ENCODE data around the gene MIOX. TPM values are rescaled to one million over a fixed set of nuclear protein-coding genes. Genes with fewer than 3 reads are reported as not detected.

MIOX gene
- total and polyA plus RNA-seq, 5 donors from 2014 or later = not detected

DNA sequence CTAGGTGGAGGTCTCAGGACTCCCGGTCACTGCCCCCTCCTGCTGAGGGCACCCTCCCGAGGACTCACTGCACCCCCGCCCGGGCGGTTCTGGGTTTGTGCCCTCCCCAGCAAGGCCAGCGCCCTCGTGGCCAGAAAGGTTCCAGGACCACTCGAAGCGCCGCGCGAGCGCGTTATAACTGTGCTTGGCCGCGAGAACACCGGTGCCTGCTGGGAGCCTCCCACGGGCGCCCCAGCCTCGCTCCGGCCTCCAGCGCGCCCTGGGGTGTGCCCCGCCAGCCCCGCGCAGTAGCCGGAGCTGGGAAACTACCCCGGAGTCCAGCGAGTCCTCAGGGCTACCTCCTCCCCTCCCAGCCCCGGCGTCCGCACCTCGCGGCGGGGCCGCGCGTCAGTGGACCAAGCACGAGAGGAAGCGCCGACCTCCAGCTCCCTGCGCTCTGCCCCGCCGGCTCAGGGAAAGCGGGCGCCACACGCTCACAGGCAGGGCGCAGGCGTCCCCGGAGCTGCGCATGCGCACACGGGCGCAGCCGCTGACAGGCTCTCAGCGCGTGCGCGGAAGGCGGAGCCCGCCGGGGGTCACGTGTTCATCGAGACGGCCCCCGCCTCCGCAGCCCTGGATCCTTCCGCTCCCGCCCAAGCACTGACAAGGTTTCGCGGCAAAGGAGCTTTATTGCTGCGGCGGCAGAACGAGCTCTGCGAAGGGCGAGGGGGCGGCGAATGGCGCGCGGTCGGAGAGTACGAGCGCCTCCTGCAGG lies 38.6 kb downstream of the MIOX start, which contains the start of gene SCO2:
SCO2 (minus strand) TSS at position 495 of the 754 bp plus-strand sequence. CDS start 1,187 bp downstream, outside the sequence.
- H3K9me3 Mint-ChIP-seq = no peaks in the 10 kb centered on the region
- peak within 1 kb of the TSS; percentile 96 for H3K27ac ChIP-seq (ENCODE audit: insufficient read depth, low read length, poor library complexity, severe bottlenecking)
- no peaks in the 10 kb centered on the region for H3K27me3 ChIP-seq (ENCODE audit: control insufficient read depth, insufficient read depth, low read length)
- H3K4me1 ChIP-seq (ENCODE audit: control insufficient read depth, insufficient read depth, low read length, poor library complexity, severe bottlenecking) = peaks cover 49% of the 10 kb centered on the region
- peaks cover 0 to 30% (median 19%) of the 10 kb centered on the region in 4 donors for H3K4me1 Mint-ChIP-seq
- H3K27me3 Mint-ChIP-seq = no peaks in the 10 kb centered on the region
- peak within 1 kb of the TSS; percentile 90 to 93 (median 92) for H3K4me3 Mint-ChIP-seq
- peaks cover 20% of the 10 kb centered on the region for H3K36me3 ChIP-seq (ENCODE audit: control insufficient read depth, insufficient read depth, low read length)
- H3K4me3 ChIP-seq (ENCODE audit: low read depth, low read length) = peak within 1 kb of the TSS; percentile 65
- peak within 1 kb of the TSS; percentile 86 to 94 (median 92) for H3K27ac Mint-ChIP-seq
- peak; percentile 63 to 69 for ATAC-seq (ENCODE audit: low read depth in 2 of 2)
- no peaks in the 10 kb centered on the region for H3K9me3 ChIP-seq (ENCODE audit: control insufficient read depth in 2 of 2, low read length in 2 of 2)
- no peaks in the 10 kb centered on the region for H3K36me3 Mint-ChIP-seq
- DNase-seq = peak; percentile 95 to 98 (median 97)

DNA sequence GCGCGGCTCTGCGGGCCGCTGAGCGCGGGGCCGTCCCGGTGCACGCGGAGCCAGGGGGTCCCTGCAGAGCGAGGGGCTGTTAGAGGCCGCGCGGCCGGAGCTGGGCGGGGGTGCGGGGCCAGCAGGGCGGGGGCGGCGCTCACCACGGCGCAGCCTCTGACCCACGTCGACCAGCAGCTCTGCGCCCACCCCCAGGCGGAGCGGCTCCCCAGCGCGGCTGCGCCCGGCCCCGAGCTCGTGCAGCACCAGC lies 39.1 kb downstream of the MIOX start:
- DNase-seq = no peak
- H3K27me3 ChIP-seq (ENCODE audit: control insufficient read depth, insufficient read depth, low read length) = no peaks in the 10 kb centered on the region
- H3K4me3 ChIP-seq (ENCODE audit: low read depth, low read length) = no peak overlapping the region
- no peaks in the 10 kb centered on the region for H3K9me3 ChIP-seq (ENCODE audit: control insufficient read depth in 2 of 2, low read length in 2 of 2)
- Mint-ChIP-seq H3K9me3 (no peaks in the 10 kb centered on the region), H3K36me3 (no peaks in the 10 kb centered on the region), H3K27ac (peak overlapping the region in 1 of 3 donors; percentile 73), H3K4me3 (peak overlapping the region; percentile 84 to 91 (median 88)), H3K27me3 (no peaks in the 10 kb centered on the region), H3K4me1 (peaks cover 0 to 30% (median 19%) of the 10 kb centered on the region in 4 donors)
- ATAC-seq (ENCODE audit: low read depth in 2 of 2) = no peak
- peaks cover 54% of the 10 kb centered on the region for H3K4me1 ChIP-seq (ENCODE audit: control insufficient read depth, insufficient read depth, low read length, poor library complexity, severe bottlenecking)
- peaks cover 19% of the 10 kb centered on the region for H3K36me3 ChIP-seq (ENCODE audit: control insufficient read depth, insufficient read depth, low read length)
- H3K27ac ChIP-seq (ENCODE audit: insufficient read depth, low read length, poor library complexity, severe bottlenecking) = peak overlapping the region; percentile 96

- peaks cover 59% of the 10 kb centered on the region for H3K4me1 ChIP-seq (ENCODE audit: control insufficient read depth, insufficient read depth, low read length, poor library complexity, severe bottlenecking)
- H3K4me1 Mint-ChIP-seq = peaks cover 0 to 30% (median 19%) of the 10 kb centered on the region in 4 donors
- DNase-seq = peak; percentile 82 to 91 (median 83)
- H3K36me3 ChIP-seq (ENCODE audit: control insufficient read depth, insufficient read depth, low read length) = peaks cover 15% of the 10 kb centered on the region
- ATAC-seq (ENCODE audit: low read depth in 2 of 2) = peak; percentile 28 to 32
- H3K27ac Mint-ChIP-seq = peak overlapping the region in 1 of 3 donors; percentile 87
- no peaks in the 10 kb centered on the region for H3K36me3 Mint-ChIP-seq
- H3K4me3 Mint-ChIP-seq = peak overlapping the region; percentile 77 to 94 (median 88)
- H3K9me3 Mint-ChIP-seq = no peaks in the 10 kb centered on the region
- no peak overlapping the region for H3K4me3 ChIP-seq (ENCODE audit: low read depth, low read length)
- H3K27me3 ChIP-seq (ENCODE audit: control insufficient read depth, insufficient read depth, low read length) = no peaks in the 10 kb centered on the region
- no peaks in the 10 kb centered on the region for H3K27me3 Mint-ChIP-seq
- H3K9me3 ChIP-seq (ENCODE audit: control insufficient read depth in 2 of 2, low read length in 2 of 2) = no peaks in the 10 kb centered on the region
- peak overlapping the region; percentile 96 for H3K27ac ChIP-seq (ENCODE audit: insufficient read depth, low read length, poor library complexity, severe bottlenecking)
Observed at GRCh38 chr22:50526108-50526833, 39.6 kb downstream of the MIOX start.

DNA sequence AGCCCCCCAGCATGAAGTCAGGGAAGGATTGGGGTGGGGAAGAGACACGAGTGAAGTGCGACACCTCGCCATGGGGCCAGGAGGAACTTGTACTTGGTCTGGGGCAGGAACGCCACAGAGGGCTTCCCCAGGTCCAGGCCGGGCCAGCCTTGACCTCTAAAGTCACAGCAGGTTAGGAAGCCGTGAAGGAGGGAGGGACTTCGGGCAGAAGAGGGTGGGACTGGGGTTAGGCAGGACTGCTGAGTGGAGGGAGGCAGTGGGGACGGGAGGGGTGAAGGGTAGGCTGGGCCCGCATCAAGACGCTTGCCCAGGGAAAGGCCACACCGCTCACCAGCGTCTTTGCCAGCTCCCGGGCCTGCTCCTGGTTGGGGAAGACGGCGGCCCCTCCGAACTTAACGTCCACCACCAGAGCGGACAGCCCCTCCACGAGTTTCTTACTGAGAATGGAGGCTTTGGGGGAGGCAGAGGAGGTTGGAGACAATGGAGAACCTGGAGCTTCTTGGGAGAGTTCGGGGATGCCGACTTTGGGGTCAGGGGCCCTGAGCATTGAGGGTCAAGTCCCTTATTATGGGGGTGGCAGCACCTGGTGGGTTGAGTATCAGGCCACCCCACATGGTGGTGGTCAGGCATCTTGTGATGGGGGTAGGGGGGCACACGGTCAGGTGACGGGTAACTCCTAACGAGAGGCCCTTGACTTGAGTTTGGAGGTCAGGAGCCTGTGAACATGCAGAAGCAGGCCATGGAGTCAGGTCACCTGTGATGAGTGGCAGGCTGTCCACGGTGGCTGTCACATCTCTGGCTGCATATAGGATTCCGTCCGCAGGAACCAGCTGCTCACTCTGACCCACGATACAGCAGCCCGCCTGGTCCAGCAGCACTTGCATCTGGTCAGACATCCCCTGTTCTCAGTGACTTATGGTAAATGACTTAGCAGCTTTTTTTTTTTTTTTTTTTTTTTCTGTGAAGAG lies 40.5 kb downstream of the MIOX start:
- Mint-ChIP-seq H3K27ac (peak overlapping the region; percentile 74 to 87 (median 85)), H3K4me3 (peak overlapping the region; percentile 77 to 94 (median 88)), H3K27me3 (no peaks in the 10 kb centered on the region), H3K4me1 (peaks cover 0 to 30% (median 19%) of the 10 kb centered on the region in 4 donors), H3K9me3 (no peaks in the 10 kb centered on the region), H3K36me3 (no peaks in the 10 kb centered on the region)
- Histone ChIP-seq H3K27me3 (ENCODE audit: control insufficient read depth, insufficient read depth, low read length) (no peaks in the 10 kb centered on the region), H3K27ac (ENCODE audit: insufficient read depth, low read length, poor library complexity, severe bottlenecking) (peak overlapping the region; percentile 96), H3K4me3 (ENCODE audit: low read depth, low read length) (no peak overlapping the region), H3K36me3 (ENCODE audit: control insufficient read depth, insufficient read depth, low read length) (peaks cover 11% of the 10 kb centered on the region), H3K4me1 (ENCODE audit: control insufficient read depth, insufficient read depth, low read length, poor library complexity, severe bottlenecking) (peaks cover 64% of the 10 kb centered on the region), H3K9me3 (ENCODE audit: control insufficient read depth in 2 of 2, low read length in 2 of 2) (no peaks in the 10 kb centered on the region)
- DNase-seq (peak in 1 of 3 donors; percentile 61), ATAC-seq (ENCODE audit: low read depth in 2 of 2) (no peak)

- Histone ChIP-seq H3K9me3 (ENCODE audit: control insufficient read depth in 2 of 2, low read length in 2 of 2) (no peaks in the 10 kb centered on the region), H3K4me3 (ENCODE audit: low read depth, low read length) (no peak overlapping the region), H3K27me3 (ENCODE audit: control insufficient read depth, insufficient read depth, low read length) (no peaks in the 10 kb centered on the region), H3K36me3 (ENCODE audit: control insufficient read depth, insufficient read depth, low read length) (peaks cover 5% of the 10 kb centered on the region), H3K27ac (ENCODE audit: insufficient read depth, low read length, poor library complexity, severe bottlenecking) (peak overlapping the region; percentile 96), H3K4me1 (ENCODE audit: control insufficient read depth, insufficient read depth, low read length, poor library complexity, severe bottlenecking) (peaks cover 69% of the 10 kb centered on the region)
- peaks cover 0 to 37% (median 24%) of the 10 kb centered on the region in 4 donors for H3K4me1 Mint-ChIP-seq
- no peaks in the 10 kb centered on the region for H3K9me3 Mint-ChIP-seq
- no peaks in the 10 kb centered on the region for H3K27me3 Mint-ChIP-seq
- no peaks in the 10 kb centered on the region for H3K36me3 Mint-ChIP-seq
- peak overlapping the region; percentile 77 to 94 (median 88) for H3K4me3 Mint-ChIP-seq
- ATAC-seq (ENCODE audit: low read depth in 2 of 2) (no peak), DNase-seq (no peak)
- H3K27ac Mint-ChIP-seq = peak overlapping the region; percentile 48 to 87 (median 85)
Observed at GRCh38 chr22:50527921-50528681, 41.4 kb downstream of the MIOX start.

DNA sequence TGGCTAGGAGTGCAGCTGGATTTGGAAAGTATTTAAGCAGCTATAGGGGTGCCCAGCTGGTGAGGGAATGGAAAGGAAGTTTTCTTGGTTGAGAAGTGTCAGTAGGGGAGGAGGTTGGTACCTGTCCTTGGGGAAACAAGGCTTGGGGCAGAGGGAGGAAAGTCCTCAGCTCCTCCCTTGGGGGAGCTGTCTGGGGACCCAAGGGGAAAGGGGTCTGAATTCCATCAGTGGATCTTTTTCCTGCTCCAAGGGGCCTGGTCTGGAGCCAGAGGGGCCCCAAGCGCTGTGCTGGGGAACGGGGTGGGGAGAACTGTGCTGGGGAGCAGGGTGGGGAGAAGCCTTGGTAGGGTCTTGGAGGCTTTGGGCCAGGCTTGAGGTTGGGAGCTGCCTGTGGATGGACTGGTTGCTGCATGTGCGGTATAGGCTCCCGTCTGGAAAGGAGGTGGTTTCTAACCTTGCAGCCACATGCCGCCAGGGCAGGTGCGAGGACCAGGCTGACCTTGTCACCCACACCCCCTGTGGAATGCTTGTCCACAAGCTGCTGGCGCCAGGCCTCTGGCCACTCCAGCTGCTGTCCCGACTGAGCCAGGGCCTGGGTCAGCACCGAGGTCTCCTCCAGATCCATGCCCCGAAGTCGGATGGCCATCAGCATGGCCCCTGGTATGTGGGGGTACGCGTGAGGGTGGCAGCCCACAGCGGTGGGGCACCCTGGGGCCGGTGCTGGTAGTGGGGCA lies 42.2 kb downstream of the MIOX start:
- Histone ChIP-seq H3K27ac (ENCODE audit: insufficient read depth, low read length, poor library complexity, severe bottlenecking) (peak overlapping the region; percentile 96), H3K27me3 (ENCODE audit: control insufficient read depth, insufficient read depth, low read length) (no peaks in the 10 kb centered on the region), H3K9me3 (ENCODE audit: control insufficient read depth in 2 of 2, low read length in 2 of 2) (no peaks in the 10 kb centered on the region), H3K36me3 (ENCODE audit: control insufficient read depth, insufficient read depth, low read length) (no peaks in the 10 kb centered on the region), H3K4me3 (ENCODE audit: low read depth, low read length) (no peak overlapping the region), H3K4me1 (ENCODE audit: control insufficient read depth, insufficient read depth, low read length, poor library complexity, severe bottlenecking) (peaks cover 71% of the 10 kb centered on the region)
- Mint-ChIP-seq H3K36me3 (no peaks in the 10 kb centered on the region), H3K27ac (peak overlapping the region; percentile 46 to 64 (median 48)), H3K4me1 (peaks cover 0 to 44% (median 28%) of the 10 kb centered on the region in 4 donors), H3K27me3 (no peaks in the 10 kb centered on the region), H3K4me3 (peak overlapping the region; percentile 64 to 94 (median 84)), H3K9me3 (no peaks in the 10 kb centered on the region)
- ATAC-seq (ENCODE audit: low read depth in 2 of 2) (no peak), DNase-seq (peak in 1 of 3 donors; percentile 17)

All from CD4-positive, CD25-positive, alpha-beta regulatory T cell (primary cell).